ENCODE measurements around the gene PTPRG.

GRCh38 chr3:61612211-61613194 lies 51.1 kb downstream of the PTPRG start:
- no peak for TF ChIP-seq CTCF (conservative IDR thresholded peaks at IDR 0.05; ENCODE audit: low read length)
- TF ChIP-seq EZH2phosphoT487 (IDR thresholded peaks at IDR 0.05; ENCODE audit: borderline replicate concordance) = no peak

All from Loucy (cell line).